ENCODE results near the gene SUPV3L1.
A peak's percentile ranks its signal among the peaks of the same experiment; 100 is the strongest.
"Not testable (repeated sequence)": the region's sequence is repeated elsewhere in the genome, so short reads cannot be mapped to it uniquely, and the experiment has no call there.

The SUPV3L1 gene

DNA sequence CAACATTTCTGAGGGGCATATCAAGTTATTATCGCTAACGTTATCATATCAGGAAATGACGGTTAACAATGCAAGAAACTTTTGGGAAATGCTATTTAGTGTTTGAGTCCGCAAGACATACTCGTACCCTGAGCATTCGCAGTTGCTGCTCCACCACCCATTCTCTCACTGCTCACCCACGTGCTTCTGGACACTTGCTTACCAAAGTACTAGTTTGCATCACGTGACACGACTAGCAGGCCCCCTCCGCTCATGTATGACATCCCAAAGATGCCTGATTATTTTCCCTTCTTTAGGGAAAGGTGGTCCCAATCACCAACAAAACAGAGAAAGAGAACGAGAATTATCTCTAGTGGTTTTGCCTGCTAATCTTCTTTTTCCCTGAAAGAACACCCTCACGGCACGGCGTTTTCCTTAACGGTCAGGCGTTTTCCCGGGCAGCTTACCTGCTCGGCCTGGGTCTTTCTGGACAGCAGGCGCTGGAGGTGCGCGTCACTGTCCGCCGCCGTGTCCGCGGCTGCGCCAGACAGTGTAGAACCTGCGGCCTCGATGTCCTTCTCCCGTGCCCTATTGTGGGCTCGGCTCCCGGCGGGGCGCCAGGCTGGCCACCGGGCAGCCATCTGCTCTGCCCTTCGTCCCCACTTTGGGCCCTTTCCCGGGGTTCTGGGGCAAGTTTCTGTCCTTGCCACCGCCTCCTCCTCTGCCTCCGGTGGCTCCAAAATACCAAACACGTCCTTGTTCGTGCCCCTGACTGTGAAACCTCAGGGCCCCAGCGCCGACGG is at the start of gene SUPV3L1:
Gene SUPV3L1 (plus strand): TSS at position 492 of the 782 bp plus-strand sequence. CDS start 58 bp downstream, at position 550.
- H3K9me3 ChIP-seq (ENCODE audit: control insufficient read depth in 5 of 5, low read length in 5 of 5), result no peaks in the 10 kb centered on the region
- H3K4me1 ChIP-seq (ENCODE audit: control insufficient read depth in 5 of 5, insufficient read depth in 5 of 5, low read length in 5 of 5), result peaks cover 8 to 28% (median 24%) of the 10 kb centered on the region in 5 donors
- peak within 1 kb of the TSS; percentile 92 to 100 (median 98) for H3K4me3 ChIP-seq (ENCODE audit: low read depth in 1 of 5, low read length in 5 of 5)
- peak within 1 kb of the TSS; percentile 98 for H3K27ac ChIP-seq (ENCODE audit: low read depth, low read length)
- H3K36me3 ChIP-seq (ENCODE audit: control insufficient read depth in 5 of 5, insufficient read depth in 5 of 5, low read length in 5 of 5), result peaks cover 2 to 15% (median 5%) of the 10 kb centered on the region in 5 donors
- peak within 1 kb of the TSS; percentile 95 to 100 (median 99) for H3K9ac ChIP-seq (ENCODE audit: low read length in 5 of 5)
- no peaks in the 10 kb centered on the region for H3K27me3 ChIP-seq (ENCODE audit: control insufficient read depth in 5 of 5, insufficient read depth in 4 of 5, low read length in 5 of 5)

DNA sequence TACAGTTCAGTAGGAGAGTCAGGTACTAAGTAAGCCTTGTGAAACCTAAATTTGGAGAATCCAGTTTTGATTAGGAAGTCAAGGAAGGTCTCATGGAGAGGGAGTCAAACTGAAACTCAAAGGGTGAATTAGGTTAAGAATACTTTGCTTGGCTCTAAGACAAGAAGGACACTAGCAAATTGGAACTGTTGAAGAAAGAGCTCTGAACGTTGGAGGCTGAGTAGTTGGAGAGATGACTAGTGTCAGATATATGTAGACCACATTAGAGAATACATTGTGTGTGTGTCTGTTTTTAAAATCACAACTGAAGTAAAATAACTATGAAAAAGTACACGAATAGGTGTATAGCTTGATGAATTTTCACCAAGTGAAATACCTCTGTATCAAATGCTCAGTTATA is 49.8 kb upstream of the SUPV3L1 start:
- H3K27me3 ChIP-seq (ENCODE audit: control insufficient read depth in 5 of 5, insufficient read depth in 4 of 5, low read length in 5 of 5), result no peaks in the 10 kb centered on the region
- no peak overlapping the region for H3K4me3 ChIP-seq (ENCODE audit: low read depth in 1 of 5, low read length in 5 of 5)
- H3K36me3 ChIP-seq (ENCODE audit: control insufficient read depth in 5 of 5, insufficient read depth in 5 of 5, low read length in 5 of 5), result peaks cover 7 to 19% (median 12%) of the 10 kb centered on the region in 5 donors
- H3K4me1 ChIP-seq (ENCODE audit: control insufficient read depth in 5 of 5, insufficient read depth in 5 of 5, low read length in 5 of 5), result peaks cover 0 to 20% (median 14%) of the 10 kb centered on the region in 5 donors
- H3K9me3 ChIP-seq (ENCODE audit: control insufficient read depth in 5 of 5, low read length in 5 of 5), result no peaks in the 10 kb centered on the region
- H3K27ac ChIP-seq (ENCODE audit: low read depth, low read length), result no peak overlapping the region
- no peak overlapping the region for H3K9ac ChIP-seq (ENCODE audit: low read length in 5 of 5)

DNA sequence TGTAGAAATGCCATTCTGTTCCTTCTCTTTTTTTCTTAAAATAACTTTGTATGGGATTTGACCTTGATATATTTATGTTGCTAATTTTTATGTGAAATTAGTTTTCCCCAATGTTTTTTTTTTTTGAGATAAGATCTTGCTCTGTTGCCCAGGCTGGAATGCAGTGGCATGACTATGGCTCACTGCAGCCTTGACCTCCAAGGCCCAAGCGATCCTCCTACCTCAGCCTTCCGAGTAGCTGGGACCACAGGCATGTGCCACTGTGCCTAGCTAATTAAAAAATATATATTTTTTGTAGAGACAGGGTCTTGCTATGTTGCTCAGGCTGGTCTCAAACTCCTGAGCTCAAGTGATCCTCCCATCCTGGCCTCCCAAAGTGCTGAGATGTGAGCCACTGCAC is 40.1 kb upstream of the SUPV3L1 start:
- Histone ChIP-seq H3K36me3 (ENCODE audit: control insufficient read depth in 5 of 5, insufficient read depth in 5 of 5, low read length in 5 of 5) (peaks cover 5 to 15% (median 10%) of the 10 kb centered on the region in 5 donors), H3K27me3 (ENCODE audit: control insufficient read depth in 5 of 5, insufficient read depth in 4 of 5, low read length in 5 of 5) (no peaks in the 10 kb centered on the region), H3K4me3 (ENCODE audit: low read depth in 1 of 5, low read length in 5 of 5) (no peak overlapping the region), H3K9ac (ENCODE audit: low read length in 5 of 5) (no peak overlapping the region), H3K9me3 (ENCODE audit: control insufficient read depth in 5 of 5, low read length in 5 of 5) (no peaks in the 10 kb centered on the region), H3K27ac (ENCODE audit: low read depth, low read length) (no peak overlapping the region), H3K4me1 (ENCODE audit: control insufficient read depth in 5 of 5, insufficient read depth in 5 of 5, low read length in 5 of 5) (no peaks in the 10 kb centered on the region)

DNA sequence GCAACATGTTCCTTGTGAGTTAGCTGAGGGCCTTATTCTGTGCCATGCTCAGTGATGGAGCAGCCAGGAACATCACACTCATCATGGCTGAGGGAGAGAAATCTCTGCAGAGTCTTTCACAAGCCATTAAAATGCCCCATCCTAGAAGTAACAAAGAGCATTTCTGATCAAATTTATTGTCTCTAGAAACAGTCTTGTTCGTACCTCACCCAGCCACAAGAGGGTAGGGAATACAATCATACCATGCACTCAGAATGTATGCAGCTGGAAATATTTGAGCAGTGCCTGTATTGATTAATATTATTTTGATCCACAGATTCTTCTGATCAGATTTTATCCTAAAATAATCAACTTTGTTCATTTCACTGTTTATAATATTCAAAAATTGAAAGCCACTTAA is 38.7 kb upstream of the SUPV3L1 start:
- Histone ChIP-seq H3K9me3 (ENCODE audit: control insufficient read depth in 5 of 5, low read length in 5 of 5) (no peaks in the 10 kb centered on the region), H3K27me3 (ENCODE audit: control insufficient read depth in 5 of 5, insufficient read depth in 4 of 5, low read length in 5 of 5) (no peaks in the 10 kb centered on the region), H3K9ac (ENCODE audit: low read length in 5 of 5) (peak overlapping the region in 1 of 5 donors; percentile 21), H3K4me3 (ENCODE audit: low read depth in 1 of 5, low read length in 5 of 5) (no peak overlapping the region), H3K4me1 (ENCODE audit: control insufficient read depth in 5 of 5, insufficient read depth in 5 of 5, low read length in 5 of 5) (no peaks in the 10 kb centered on the region), H3K27ac (ENCODE audit: low read depth, low read length) (no peak overlapping the region), H3K36me3 (ENCODE audit: control insufficient read depth in 5 of 5, insufficient read depth in 5 of 5, low read length in 5 of 5) (peaks cover 4 to 10% (median 6%) of the 10 kb centered on the region in 5 donors)

DNA sequence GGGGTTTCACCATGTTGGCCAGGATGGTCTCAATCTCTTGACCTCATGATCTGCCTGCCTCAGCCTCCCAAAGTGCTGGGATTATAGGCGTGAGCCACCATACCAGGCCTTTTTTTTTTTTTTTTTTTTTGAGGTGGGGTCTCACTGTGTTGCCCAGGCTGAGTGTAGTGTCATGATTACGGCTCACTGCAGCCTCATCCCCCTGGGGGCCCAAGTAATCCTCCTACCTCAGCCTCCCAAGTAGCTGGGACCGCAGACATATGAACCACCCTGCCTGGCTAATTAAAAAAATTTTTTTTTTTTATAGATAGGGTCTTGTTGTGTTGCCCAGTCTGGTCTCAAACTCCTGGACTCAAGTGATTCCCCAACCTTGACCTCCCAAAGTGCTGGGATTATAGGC is 38.0 kb upstream of the SUPV3L1 start:
- not testable (repeated sequence) for H3K9me3 ChIP-seq (ENCODE audit: control insufficient read depth in 5 of 5, low read length in 5 of 5); H3K36me3 ChIP-seq (ENCODE audit: control insufficient read depth in 5 of 5, insufficient read depth in 5 of 5, low read length in 5 of 5); H3K4me3 ChIP-seq (ENCODE audit: low read depth in 1 of 5, low read length in 5 of 5); H3K4me1 ChIP-seq (ENCODE audit: control insufficient read depth in 5 of 5, insufficient read depth in 5 of 5, low read length in 5 of 5); H3K9ac ChIP-seq (ENCODE audit: low read length in 5 of 5); H3K27me3 ChIP-seq (ENCODE audit: control insufficient read depth in 5 of 5, insufficient read depth in 4 of 5, low read length in 5 of 5); H3K27ac ChIP-seq (ENCODE audit: low read depth, low read length)

DNA sequence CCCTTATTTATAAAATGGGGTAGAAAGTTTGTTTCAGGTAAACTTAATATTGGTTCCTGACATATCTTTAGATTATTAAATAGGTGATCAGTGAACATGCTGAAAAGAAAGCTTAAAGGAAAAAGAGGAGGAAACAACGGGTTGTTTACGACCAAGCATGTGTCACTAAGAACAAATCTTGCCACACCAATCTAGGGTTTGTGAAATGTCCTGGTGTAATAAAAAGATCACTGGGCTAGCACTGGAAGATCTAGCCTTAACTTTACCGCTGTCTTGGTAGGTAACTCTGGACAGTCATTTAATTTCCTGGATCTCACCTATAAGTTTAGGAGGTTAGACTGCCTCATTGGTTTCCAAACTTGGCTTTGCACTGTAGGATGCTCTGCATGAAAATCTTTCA is 37.1 kb upstream of the SUPV3L1 start:
- H3K27ac ChIP-seq (ENCODE audit: low read depth, low read length), result no peak overlapping the region
- peaks cover 0 to 11% (median 4%) of the 10 kb centered on the region in 5 donors for H3K4me1 ChIP-seq (ENCODE audit: control insufficient read depth in 5 of 5, insufficient read depth in 5 of 5, low read length in 5 of 5)

DNA sequence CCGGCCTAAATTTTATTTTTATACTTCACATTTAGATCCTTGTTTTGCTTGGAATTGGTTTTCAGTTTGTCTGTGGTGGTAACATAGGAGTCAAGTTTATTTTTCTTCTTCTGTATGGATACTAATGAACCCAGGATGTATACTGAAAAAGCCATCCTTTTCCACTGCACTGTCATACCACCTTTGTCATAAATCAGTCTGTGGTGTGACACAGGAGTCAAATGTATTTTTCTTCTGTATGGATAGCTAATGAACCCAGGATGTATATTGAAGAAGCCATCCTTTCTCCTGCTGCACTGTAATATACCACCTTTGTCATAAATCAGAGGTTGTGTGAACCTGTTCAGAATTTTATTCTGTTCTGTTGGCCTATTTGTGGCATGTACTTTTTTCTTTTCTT is 34.7 kb upstream of the SUPV3L1 start:
- H3K27ac ChIP-seq (ENCODE audit: low read depth, low read length), result no peak overlapping the region
- H3K9ac ChIP-seq (ENCODE audit: low read length in 5 of 5), result no peak overlapping the region
- H3K9me3 ChIP-seq (ENCODE audit: control insufficient read depth in 5 of 5, low read length in 5 of 5), result no peaks in the 10 kb centered on the region
- H3K27me3 ChIP-seq (ENCODE audit: control insufficient read depth in 5 of 5, insufficient read depth in 4 of 5, low read length in 5 of 5), result no peaks in the 10 kb centered on the region
- peaks cover 0 to 15% (median 4%) of the 10 kb centered on the region in 5 donors for H3K4me1 ChIP-seq (ENCODE audit: control insufficient read depth in 5 of 5, insufficient read depth in 5 of 5, low read length in 5 of 5)
- H3K36me3 ChIP-seq (ENCODE audit: control insufficient read depth in 5 of 5, insufficient read depth in 5 of 5, low read length in 5 of 5), result peaks cover 0 to 4% (median 0%) of the 10 kb centered on the region in 5 donors
- no peak overlapping the region for H3K4me3 ChIP-seq (ENCODE audit: low read depth in 1 of 5, low read length in 5 of 5)

More for the DNA sequence above, 37.1 kb upstream of the SUPV3L1 start:
- no peaks in the 10 kb centered on the region for H3K27me3 ChIP-seq (ENCODE audit: control insufficient read depth in 5 of 5, insufficient read depth in 4 of 5, low read length in 5 of 5)
- H3K9ac ChIP-seq (ENCODE audit: low read length in 5 of 5), result no peak overlapping the region
- H3K36me3 ChIP-seq (ENCODE audit: control insufficient read depth in 5 of 5, insufficient read depth in 5 of 5, low read length in 5 of 5), result peaks cover 0 to 4% (median 0%) of the 10 kb centered on the region in 5 donors
- no peak overlapping the region for H3K4me3 ChIP-seq (ENCODE audit: low read depth in 1 of 5, low read length in 5 of 5)
- H3K9me3 ChIP-seq (ENCODE audit: control insufficient read depth in 5 of 5, low read length in 5 of 5), result no peaks in the 10 kb centered on the region

DNA sequence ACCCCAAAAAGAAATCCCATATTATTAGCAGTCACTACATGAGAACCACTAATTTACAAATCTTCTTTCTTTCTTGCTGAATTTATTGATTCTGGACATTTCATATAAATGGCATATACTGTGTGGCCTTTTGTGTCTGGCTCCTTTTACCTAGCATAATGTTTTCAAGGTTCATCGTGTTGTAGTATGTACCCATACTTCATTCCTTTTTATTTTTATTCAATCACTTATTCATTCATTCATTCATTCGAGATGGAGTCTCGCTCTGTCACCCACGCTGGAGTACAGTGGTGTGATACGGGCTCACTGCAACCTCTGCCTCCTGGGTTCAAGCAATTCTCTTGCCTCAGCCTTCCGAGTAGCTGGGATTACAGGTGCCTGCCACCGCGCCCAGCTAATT is 34.2 kb upstream of the SUPV3L1 start:
- H3K9ac ChIP-seq (ENCODE audit: low read length in 5 of 5), result no peak overlapping the region
- H3K9me3 ChIP-seq (ENCODE audit: control insufficient read depth in 5 of 5, low read length in 5 of 5), result no peaks in the 10 kb centered on the region
- H3K36me3 ChIP-seq (ENCODE audit: control insufficient read depth in 5 of 5, insufficient read depth in 5 of 5, low read length in 5 of 5), result peaks cover 0 to 2% (median 0%) of the 10 kb centered on the region in 5 donors
- H3K4me3 ChIP-seq (ENCODE audit: low read depth in 1 of 5, low read length in 5 of 5), result no peak overlapping the region
- no peak overlapping the region for H3K27ac ChIP-seq (ENCODE audit: low read depth, low read length)
- H3K27me3 ChIP-seq (ENCODE audit: control insufficient read depth in 5 of 5, insufficient read depth in 4 of 5, low read length in 5 of 5), result no peaks in the 10 kb centered on the region
- peaks cover 0 to 15% (median 4%) of the 10 kb centered on the region in 5 donors for H3K4me1 ChIP-seq (ENCODE audit: control insufficient read depth in 5 of 5, insufficient read depth in 5 of 5, low read length in 5 of 5)

DNA sequence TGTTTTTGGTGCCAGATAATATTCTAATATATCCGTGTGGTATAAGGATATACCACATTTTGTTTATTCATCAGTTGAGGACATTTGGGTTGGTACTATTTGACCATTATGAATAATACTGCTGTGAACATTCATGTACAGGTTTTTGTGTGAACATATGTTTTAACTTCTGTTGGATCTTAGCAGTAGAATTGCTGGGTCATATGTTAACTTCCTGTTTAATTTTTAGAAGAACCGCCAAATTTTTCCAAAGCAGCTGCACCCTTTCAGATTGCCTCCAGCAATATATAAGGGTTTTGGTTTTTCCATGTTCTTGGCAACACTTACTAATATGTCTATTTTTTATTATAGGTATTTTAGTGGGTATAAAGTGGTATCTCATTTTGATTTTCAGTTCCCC is 33.3 kb upstream of the SUPV3L1 start:
- no peaks in the 10 kb centered on the region for H3K27me3 ChIP-seq (ENCODE audit: control insufficient read depth in 5 of 5, insufficient read depth in 4 of 5, low read length in 5 of 5)
- no peak overlapping the region for H3K27ac ChIP-seq (ENCODE audit: low read depth, low read length)

DNA sequence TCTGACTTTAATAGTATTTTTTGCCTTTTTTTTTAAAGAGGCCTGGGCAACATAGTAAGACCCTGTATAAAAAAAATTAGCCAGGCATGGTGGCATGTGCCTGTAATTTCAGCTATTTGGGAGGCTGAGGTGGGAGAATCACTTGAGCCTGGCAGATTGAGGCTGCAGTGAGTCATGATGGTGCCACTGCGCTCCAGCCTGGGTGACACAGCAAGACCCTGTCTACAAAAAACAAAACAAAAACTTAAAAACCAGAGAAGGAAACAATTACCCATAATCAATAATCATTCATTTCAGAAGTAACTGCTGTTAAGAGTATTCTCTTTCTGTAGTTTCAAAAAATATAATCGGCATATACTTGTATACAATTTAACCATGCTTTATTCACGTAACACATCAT is 28.1 kb upstream of the SUPV3L1 start:
- Histone ChIP-seq H3K4me3 (ENCODE audit: low read depth in 1 of 5, low read length in 5 of 5) (no peak overlapping the region), H3K9me3 (ENCODE audit: control insufficient read depth in 5 of 5, low read length in 5 of 5) (no peaks in the 10 kb centered on the region), H3K27ac (ENCODE audit: low read depth, low read length) (no peak overlapping the region), H3K9ac (ENCODE audit: low read length in 5 of 5) (no peak overlapping the region), H3K27me3 (ENCODE audit: control insufficient read depth in 5 of 5, insufficient read depth in 4 of 5, low read length in 5 of 5) (no peaks in the 10 kb centered on the region), H3K36me3 (ENCODE audit: control insufficient read depth in 5 of 5, insufficient read depth in 5 of 5, low read length in 5 of 5) (no peaks in the 10 kb centered on the region), H3K4me1 (ENCODE audit: control insufficient read depth in 5 of 5, insufficient read depth in 5 of 5, low read length in 5 of 5) (peaks cover 0 to 13% (median 0%) of the 10 kb centered on the region in 5 donors)

More for the DNA sequence above, 33.3 kb upstream of the SUPV3L1 start:
- Histone ChIP-seq H3K4me1 (ENCODE audit: control insufficient read depth in 5 of 5, insufficient read depth in 5 of 5, low read length in 5 of 5) (peaks cover 0 to 15% (median 4%) of the 10 kb centered on the region in 5 donors), H3K4me3 (ENCODE audit: low read depth in 1 of 5, low read length in 5 of 5) (no peak overlapping the region), H3K9me3 (ENCODE audit: control insufficient read depth in 5 of 5, low read length in 5 of 5) (no peaks in the 10 kb centered on the region), H3K9ac (ENCODE audit: low read length in 5 of 5) (no peak overlapping the region), H3K36me3 (ENCODE audit: control insufficient read depth in 5 of 5, insufficient read depth in 5 of 5, low read length in 5 of 5) (no peaks in the 10 kb centered on the region)

Data from subcutaneous abdominal adipose tissue (tissue), 5 donors.